Measurements from ENCODE around the gene GRID2.

Gene GRID2

DNA sequence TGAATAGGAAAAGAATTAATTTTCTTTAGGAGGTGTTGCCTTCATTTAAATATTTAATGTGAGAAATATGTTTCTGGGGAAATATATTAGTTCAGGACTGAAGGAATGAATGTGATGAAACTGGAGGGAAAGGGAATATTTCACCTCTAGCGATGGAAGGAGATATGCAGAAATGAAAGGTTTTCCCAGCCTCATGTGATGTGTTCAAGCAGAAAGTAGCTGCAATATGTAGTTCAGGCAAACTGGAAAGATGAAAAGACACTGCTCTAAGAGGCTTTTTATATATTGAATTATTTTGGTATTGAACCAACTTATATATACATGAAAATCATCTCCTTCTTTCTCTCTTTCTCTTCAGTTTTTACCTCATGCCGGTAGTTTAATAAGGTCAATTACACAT, 3.4 kb downstream of the GRID2 start:
- TF ChIP-seq, protein P1, sequence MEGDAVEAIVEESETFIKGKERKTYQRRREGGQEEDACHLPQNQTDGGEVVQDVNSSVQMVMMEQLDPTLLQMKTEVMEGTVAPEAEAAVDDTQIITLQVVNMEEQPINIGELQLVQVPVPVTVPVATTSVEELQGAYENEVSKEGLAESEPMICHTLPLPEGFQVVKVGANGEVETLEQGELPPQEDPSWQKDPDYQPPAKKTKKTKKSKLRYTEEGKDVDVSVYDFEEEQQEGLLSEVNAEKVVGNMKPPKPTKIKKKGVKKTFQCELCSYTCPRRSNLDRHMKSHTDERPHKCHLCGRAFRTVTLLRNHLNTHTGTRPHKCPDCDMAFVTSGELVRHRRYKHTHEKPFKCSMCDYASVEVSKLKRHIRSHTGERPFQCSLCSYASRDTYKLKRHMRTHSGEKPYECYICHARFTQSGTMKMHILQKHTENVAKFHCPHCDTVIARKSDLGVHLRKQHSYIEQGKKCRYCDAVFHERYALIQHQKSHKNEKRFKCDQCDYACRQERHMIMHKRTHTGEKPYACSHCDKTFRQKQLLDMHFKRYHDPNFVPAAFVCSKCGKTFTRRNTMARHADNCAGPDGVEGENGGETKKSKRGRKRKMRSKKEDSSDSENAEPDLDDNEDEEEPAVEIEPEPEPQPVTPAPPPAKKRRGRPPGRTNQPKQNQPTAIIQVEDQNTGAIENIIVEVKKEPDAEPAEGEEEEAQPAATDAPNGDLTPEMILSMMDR (IDR thresholded peaks at IDR 0.05; ENCODE audit: unreplicated experiment in 3 of 3): no peak
- H3K9me3 Mint-ChIP-seq: no peaks in the 10 kb centered on the region
- peak overlapping the region in 2 of 3 experiments; percentile 58 to 64 for H3K4me3 Mint-ChIP-seq
- H3K27me3 Mint-ChIP-seq (ENCODE audit: low read depth): peaks cover 60% of the 10 kb centered on the region
- no peak overlapping the region for H3K27ac Mint-ChIP-seq
- peaks cover 21% of the 10 kb centered on the region for H3K4me1 Mint-ChIP-seq
- H3K36me3 Mint-ChIP-seq (ENCODE audit: low read depth): no peaks in the 10 kb centered on the region

GRCh38 chr4:92307866-92308265, 4.1 kb downstream of the GRID2 start:
- Mint-ChIP-seq H3K4me3 (peak overlapping the region; percentile 2 to 58 (median 46)), H3K27me3 (ENCODE audit: low read depth) (peaks cover 53% of the 10 kb centered on the region), H3K9me3 (no peaks in the 10 kb centered on the region), H3K27ac (peak overlapping the region in 2 of 3 experiments; percentile 16 to 53), H3K36me3 (ENCODE audit: low read depth) (no peaks in the 10 kb centered on the region), H3K4me1 (peaks cover 21% of the 10 kb centered on the region)
- TF ChIP-seq, protein P1 (IDR thresholded peaks at IDR 0.05; ENCODE audit: unreplicated experiment in 3 of 3): no peak

- TF ChIP-seq, protein P1 (IDR thresholded peaks at IDR 0.05; ENCODE audit: unreplicated experiment in 3 of 3): no peak
- H3K4me3 Mint-ChIP-seq: no peak overlapping the region
- H3K36me3 Mint-ChIP-seq (ENCODE audit: low read depth): no peaks in the 10 kb centered on the region
- no peaks in the 10 kb centered on the region for H3K9me3 Mint-ChIP-seq
- no peak overlapping the region for H3K27ac Mint-ChIP-seq
- no peaks in the 10 kb centered on the region for H3K4me1 Mint-ChIP-seq
- no peaks in the 10 kb centered on the region for H3K27me3 Mint-ChIP-seq (ENCODE audit: low read depth)
Observed at GRCh38 chr4:92317047-92317446, 13.3 kb downstream of the GRID2 start.

DNA sequence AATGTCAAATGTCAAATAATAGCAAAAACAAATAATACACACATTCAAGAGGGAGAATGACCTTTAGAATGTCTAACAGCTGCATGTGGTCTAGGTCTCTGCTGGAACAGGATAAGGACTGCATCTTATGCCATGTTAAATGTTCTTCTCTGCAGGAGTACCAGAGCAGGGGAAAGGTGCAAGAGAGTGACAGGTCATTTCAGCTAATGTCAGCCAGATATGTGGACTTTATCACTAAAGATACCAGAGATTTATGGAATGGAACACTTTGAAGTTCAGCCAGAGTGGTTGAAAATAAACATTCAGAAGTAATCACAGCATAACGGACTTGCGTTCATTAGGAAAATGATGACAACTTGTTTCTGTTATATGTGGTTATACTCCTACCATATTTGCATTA, 24.3 kb downstream of the GRID2 start:
- TF ChIP-seq, protein P1 (IDR thresholded peaks at IDR 0.05; ENCODE audit: unreplicated experiment in 3 of 3): no peak
- Mint-ChIP-seq H3K9me3 (no peaks in the 10 kb centered on the region), H3K27me3 (ENCODE audit: low read depth) (no peaks in the 10 kb centered on the region), H3K27ac (peak overlapping the region; percentile 27 to 54 (median 36)), H3K4me3 (no peak overlapping the region), H3K36me3 (ENCODE audit: low read depth) (no peaks in the 10 kb centered on the region), H3K4me1 (peaks cover 14% of the 10 kb centered on the region)

DNA sequence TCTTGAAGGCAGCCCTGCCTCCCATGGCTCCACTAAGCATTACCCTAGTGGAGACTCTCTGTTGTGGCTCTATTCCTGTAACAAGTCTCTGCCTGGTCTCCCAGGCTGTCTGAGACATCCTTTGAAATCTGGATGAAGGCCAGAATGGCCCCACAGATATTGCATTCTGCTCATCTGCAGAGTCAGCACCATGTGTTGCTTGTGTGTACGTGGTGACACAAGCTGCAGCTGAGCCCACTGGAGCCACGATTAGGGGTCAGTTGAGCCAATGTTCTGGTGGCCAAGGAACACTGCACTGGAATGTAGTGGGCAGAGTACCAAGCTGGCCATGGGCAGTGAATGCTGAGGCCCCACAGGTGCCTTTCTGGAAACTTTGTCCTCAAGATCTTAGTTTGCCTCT, 29.2 kb downstream of the GRID2 start:
- Mint-ChIP-seq H3K36me3 (ENCODE audit: low read depth) (no peaks in the 10 kb centered on the region), H3K9me3 (no peaks in the 10 kb centered on the region), H3K4me3 (no peak overlapping the region)

More for the DNA sequence above, 29.2 kb downstream of the GRID2 start:
- H3K27ac Mint-ChIP-seq: no peak overlapping the region
- TF ChIP-seq, protein P1 (IDR thresholded peaks at IDR 0.05; ENCODE audit: unreplicated experiment in 3 of 3): no peak
- H3K27me3 Mint-ChIP-seq (ENCODE audit: low read depth): no peaks in the 10 kb centered on the region
- H3K4me1 Mint-ChIP-seq: peaks cover 23% of the 10 kb centered on the region

Data from nephron (organoid).